Measurements from ENCODE around the gene CABP7.

The CABP7 gene

GRCh38 chr22:29729161-29729560, 9.4 kb downstream of the CABP7 start:
- Histone ChIP-seq H3K27me3 (ENCODE audit: insufficient read depth, low read length) (peaks cover 8% of the 10 kb centered on the region; the same call in 1 of the 2 replicates), H3K9ac (ENCODE audit: low read length) (no peak overlapping the region), H3K9me2 (ENCODE audit: low read depth, low read length) (no peaks in the 10 kb centered on the region), H2AFZ (ENCODE audit: low read length) (no peak overlapping the region), H4K20me1 (ENCODE audit: insufficient read depth, low read length) (no peaks in the 10 kb centered on the region), H3K36me3 (ENCODE audit: insufficient read depth, low read length) (no peaks in the 10 kb centered on the region), H3K79me2 (ENCODE audit: insufficient read depth, low read length) (no peaks in the 10 kb centered on the region), H3K4me1 (ENCODE audit: insufficient read depth, low read length, severe bottlenecking) (no peaks in the 10 kb centered on the region), H3K27ac (ENCODE audit: low read depth, low read length, poor library complexity, severe bottlenecking) (no peak overlapping the region), H3K4me2 (ENCODE audit: low read length) (no peak overlapping the region), H3K9me3 (ENCODE audit: low read length) (no peaks in the 10 kb centered on the region), H3F3A (ENCODE audit: insufficient read depth, low read length) (no peaks in the 10 kb centered on the region), H3K4me3 (ENCODE audit: low read depth, low read length, poor library complexity, severe bottlenecking) (no peak overlapping the region)
- TF ChIP-seq EZH2 (IDR thresholded peaks at IDR 0.05; ENCODE audit: borderline replicate concordance, low read length): no peak
- TF ChIP-seq CTCF (IDR thresholded peaks at IDR 0.05; ENCODE audit: low read length): no peak

- H3K79me2 ChIP-seq (ENCODE audit: insufficient read depth, low read length): no peaks in the 10 kb centered on the region
- no peak overlapping the region for H3K9ac ChIP-seq (ENCODE audit: low read length)
- TF ChIP-seq CTCF (IDR thresholded peaks at IDR 0.05; ENCODE audit: low read length): no peak
- TF ChIP-seq EZH2 (IDR thresholded peaks at IDR 0.05; ENCODE audit: borderline replicate concordance, low read length): no peak
- no peak overlapping the region for H3K27ac ChIP-seq (ENCODE audit: low read depth, low read length, poor library complexity, severe bottlenecking)
- H3K9me3 ChIP-seq (ENCODE audit: low read length): no peaks in the 10 kb centered on the region
- H3K4me1 ChIP-seq (ENCODE audit: insufficient read depth, low read length, severe bottlenecking): no peaks in the 10 kb centered on the region
- no peak overlapping the region for H2AFZ ChIP-seq (ENCODE audit: low read length)
- H3F3A ChIP-seq (ENCODE audit: insufficient read depth, low read length): no peaks in the 10 kb centered on the region
- peaks cover under 1% of the 10 kb centered on the region; the same call in 1 of the 2 replicates for H3K27me3 ChIP-seq (ENCODE audit: insufficient read depth, low read length)
- H3K4me3 ChIP-seq (ENCODE audit: low read depth, low read length, poor library complexity, severe bottlenecking): no peak overlapping the region
- no peaks in the 10 kb centered on the region for H4K20me1 ChIP-seq (ENCODE audit: insufficient read depth, low read length)
- no peaks in the 10 kb centered on the region for H3K9me2 ChIP-seq (ENCODE audit: low read depth, low read length)
- H3K36me3 ChIP-seq (ENCODE audit: insufficient read depth, low read length): no peaks in the 10 kb centered on the region
- H3K4me2 ChIP-seq (ENCODE audit: low read length): no peak overlapping the region
Measured at GRCh38 chr22:29731058-29731850, 11.5 kb downstream of the CABP7 start.

- H4K20me1 ChIP-seq (ENCODE audit: insufficient read depth, low read length): no peaks in the 10 kb centered on the region
- no peaks in the 10 kb centered on the region for H3K9me2 ChIP-seq (ENCODE audit: low read depth, low read length)
- TF ChIP-seq EZH2 (IDR thresholded peaks at IDR 0.05; ENCODE audit: borderline replicate concordance, low read length): no peak
- no peak overlapping the region for H3K4me2 ChIP-seq (ENCODE audit: low read length)
- no peaks in the 10 kb centered on the region for H3K9me3 ChIP-seq (ENCODE audit: low read length)
- no peak overlapping the region for H3K9ac ChIP-seq (ENCODE audit: low read length)
- no peaks in the 10 kb centered on the region for H3K4me1 ChIP-seq (ENCODE audit: insufficient read depth, low read length, severe bottlenecking)
- no peak overlapping the region for H3K4me3 ChIP-seq (ENCODE audit: low read depth, low read length, poor library complexity, severe bottlenecking)
- H3K27me3 ChIP-seq (ENCODE audit: insufficient read depth, low read length): no peaks in the 10 kb centered on the region
- no peaks in the 10 kb centered on the region for H3K79me2 ChIP-seq (ENCODE audit: insufficient read depth, low read length)
- no peak overlapping the region for H2AFZ ChIP-seq (ENCODE audit: low read length)
- no peaks in the 10 kb centered on the region for H3F3A ChIP-seq (ENCODE audit: insufficient read depth, low read length)
- no peaks in the 10 kb centered on the region for H3K36me3 ChIP-seq (ENCODE audit: insufficient read depth, low read length)
- H3K27ac ChIP-seq (ENCODE audit: low read depth, low read length, poor library complexity, severe bottlenecking): no peak overlapping the region
Measured at GRCh38 chr22:29732883-29733282, 13.1 kb downstream of the CABP7 start.
